Thoracic aorta (tissue), 2 donors: ENCODE measurements around the gene FOXP1. TPM values are rescaled to one million over a fixed set of nuclear protein-coding genes. Genes with fewer than 3 reads are reported as not detected.
A peak's percentile ranks its signal among the peaks of the same experiment; 100 is the strongest.

Source experiments
- ATAC-seq: fragments of 150-250 bp; one replicate; pipeline ENCODE4 v1.8.0; 2017; ENCODE audit warnings: low read depth; ENCODE audit not compliant: insufficient number of reproducible peaks, low FRiP score
- DNase-seq: peaks from one replicate; pipeline ENCODE4 v3.0.0-alpha.2; 2020; ENCODE audit warnings: low spot score
- H3K27ac ChIP-seq, 2 donors: fragments of 200-600 bp; sonication (generic); 1 replicate in 1 of 2; 2 replicates in 1 of 2; pipeline ENCODE4 v1.5.1; 2016; ENCODE audit warnings: mild to moderate bottlenecking in 2 of 2, moderate library complexity in 2 of 2
- H3K27me3 ChIP-seq: fragments of 200-600 bp; sonication (generic); replicated peaks from 2 replicates; pipeline ENCODE4 v1.6.0; 2016; ENCODE audit warnings: mild to moderate bottlenecking; ENCODE audit not compliant: insufficient read depth
- H3K36me3 ChIP-seq: fragments of 200-600 bp; sonication (generic); one replicate; pipeline ENCODE4 v1.5.1; 2016
- H3K4me1 ChIP-seq, 2 donors: fragments of 200-600 bp; sonication (generic); 1 replicate in 1 of 2; 2 replicates in 1 of 2; pipeline versions ENCODE4 v1.5.1 to v1.6.0; 2016; ENCODE audit warnings: low read depth in 2 of 2, mild to moderate bottlenecking in 1 of 2; ENCODE audit not compliant: control insufficient read depth in 1 of 2
- H3K4me3 ChIP-seq: fragments of 200-600 bp; sonication (generic); 2 replicates; pipeline ENCODE4 v1.5.1; 2016; ENCODE audit warnings: mild to moderate bottlenecking
- H3K9me3 ChIP-seq: fragments of 200-600 bp; sonication (generic); 2 replicates; pipeline ENCODE4 v1.5.1; 2016
- total RNA-seq, 2 donors: library from RNA; depleted of rRNA; stranded (reverse); fragments of >200 nt; gene quantifications; one replicate each; pipeline versions ENCODE4 v1.1.0 to v1.2.3, GENCODE V29; 2016
- TF ChIP-seq, protein P1 (sequence below): fragments of 200-600 bp; sonication (generic); IDR thresholded peaks from one replicate; pipeline ENCODE4 v1.5.1; 2019; ENCODE audit warnings: antibody characterized with exemption

Gene FOXP1
- total RNA-seq, 2 donors from 2014 or later, result 176 to 255 TPM

DNA sequence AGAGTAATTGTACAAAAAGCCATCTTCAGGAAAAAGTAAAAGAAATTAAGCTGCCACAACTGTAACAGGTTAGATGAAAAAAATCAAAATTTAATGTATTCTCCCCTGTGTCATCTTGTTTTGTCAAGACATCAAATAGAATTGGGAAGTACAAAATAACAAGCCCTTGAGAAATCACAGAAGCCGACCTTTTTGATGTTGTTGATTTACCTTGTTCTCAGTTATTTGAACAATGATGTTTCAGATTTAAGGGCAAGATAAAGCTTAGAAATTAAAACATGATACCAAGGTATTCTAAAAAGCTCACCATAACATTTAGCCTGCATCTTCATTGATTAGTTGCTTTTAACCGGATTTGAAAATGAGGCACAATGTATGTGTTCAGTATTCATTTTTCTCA, 523.0 kb downstream of the FOXP1 start:
- Histone ChIP-seq H3K4me1 (peaks cover 24 to 60% of the 10 kb centered on the region in 2 donors), H3K4me3 (peak overlapping the region; percentile 74)
- ATAC-seq, result no peak

DNA sequence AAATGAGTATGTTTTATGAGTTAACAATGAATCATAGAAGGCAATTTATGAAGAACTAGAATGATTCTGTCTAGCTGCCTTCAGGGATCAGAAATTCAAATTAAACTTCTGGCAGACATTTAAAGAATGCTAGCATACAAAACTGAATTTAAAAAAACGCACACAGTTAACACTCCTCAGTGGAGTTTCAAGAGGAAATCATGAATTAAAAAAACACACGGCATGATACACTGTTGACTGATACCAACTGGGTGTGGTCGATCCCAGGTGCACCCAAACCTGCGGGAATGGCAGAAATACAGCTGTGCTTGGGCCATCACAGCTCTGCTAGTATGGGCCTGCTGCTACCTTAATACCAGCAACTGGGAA, 526.0 kb downstream of the FOXP1 start:
- H3K4me1 ChIP-seq, result peaks cover 49 to 90% of the 10 kb centered on the region in 2 donors
- no peaks in the 10 kb centered on the region for H3K9me3 ChIP-seq
- no peaks in the 10 kb centered on the region for H3K27me3 ChIP-seq
- H3K4me3 ChIP-seq, result peak overlapping the region; percentile 37
- peak overlapping the region; percentile 91 to 95 for H3K27ac ChIP-seq
- H3K36me3 ChIP-seq, result no peaks in the 10 kb centered on the region
- DNase-seq, result no peak
- ATAC-seq, result no peak
- TF ChIP-seq, protein P1, sequence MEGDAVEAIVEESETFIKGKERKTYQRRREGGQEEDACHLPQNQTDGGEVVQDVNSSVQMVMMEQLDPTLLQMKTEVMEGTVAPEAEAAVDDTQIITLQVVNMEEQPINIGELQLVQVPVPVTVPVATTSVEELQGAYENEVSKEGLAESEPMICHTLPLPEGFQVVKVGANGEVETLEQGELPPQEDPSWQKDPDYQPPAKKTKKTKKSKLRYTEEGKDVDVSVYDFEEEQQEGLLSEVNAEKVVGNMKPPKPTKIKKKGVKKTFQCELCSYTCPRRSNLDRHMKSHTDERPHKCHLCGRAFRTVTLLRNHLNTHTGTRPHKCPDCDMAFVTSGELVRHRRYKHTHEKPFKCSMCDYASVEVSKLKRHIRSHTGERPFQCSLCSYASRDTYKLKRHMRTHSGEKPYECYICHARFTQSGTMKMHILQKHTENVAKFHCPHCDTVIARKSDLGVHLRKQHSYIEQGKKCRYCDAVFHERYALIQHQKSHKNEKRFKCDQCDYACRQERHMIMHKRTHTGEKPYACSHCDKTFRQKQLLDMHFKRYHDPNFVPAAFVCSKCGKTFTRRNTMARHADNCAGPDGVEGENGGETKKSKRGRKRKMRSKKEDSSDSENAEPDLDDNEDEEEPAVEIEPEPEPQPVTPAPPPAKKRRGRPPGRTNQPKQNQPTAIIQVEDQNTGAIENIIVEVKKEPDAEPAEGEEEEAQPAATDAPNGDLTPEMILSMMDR, result no peak

More for the DNA sequence above, 523.0 kb downstream of the FOXP1 start:
- Histone ChIP-seq H3K36me3 (no peaks in the 10 kb centered on the region), H3K9me3 (no peaks in the 10 kb centered on the region), H3K27ac (peak overlapping the region; percentile 91 to 95), H3K27me3 (no peaks in the 10 kb centered on the region)
- no peak for DNase-seq
- TF ChIP-seq, protein P1, result no peak

DNA sequence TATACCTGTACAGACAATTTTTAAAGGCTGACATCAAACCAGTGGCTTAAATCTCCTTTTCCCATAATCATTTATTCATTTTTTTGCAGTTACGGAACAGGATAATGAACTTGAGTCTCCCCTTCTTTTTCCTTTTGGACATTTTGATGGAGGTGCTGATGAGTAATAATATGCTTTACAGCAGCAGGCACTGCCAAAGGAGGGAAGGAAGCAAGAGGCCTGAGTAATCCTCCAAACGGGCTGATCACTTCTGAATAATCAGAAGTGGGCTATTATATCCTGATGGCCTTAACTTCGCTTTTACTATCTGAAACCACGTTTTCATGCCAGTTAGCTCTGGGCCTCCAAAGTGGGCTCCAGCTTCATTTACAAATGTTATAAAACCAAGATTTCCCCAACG, 527.2 kb downstream of the FOXP1 start:
- H3K36me3 ChIP-seq, result no peaks in the 10 kb centered on the region
- H3K4me1 ChIP-seq, result peaks cover 51 to 97% of the 10 kb centered on the region in 2 donors
- H3K27me3 ChIP-seq, result no peaks in the 10 kb centered on the region
- no peaks in the 10 kb centered on the region for H3K9me3 ChIP-seq
- H3K4me3 ChIP-seq, result peak overlapping the region; percentile 58
- H3K27ac ChIP-seq, result peak overlapping the region; percentile 70 to 91
- ATAC-seq, result no peak
- DNase-seq, result no peak
- TF ChIP-seq, protein P1, result no peak

DNA sequence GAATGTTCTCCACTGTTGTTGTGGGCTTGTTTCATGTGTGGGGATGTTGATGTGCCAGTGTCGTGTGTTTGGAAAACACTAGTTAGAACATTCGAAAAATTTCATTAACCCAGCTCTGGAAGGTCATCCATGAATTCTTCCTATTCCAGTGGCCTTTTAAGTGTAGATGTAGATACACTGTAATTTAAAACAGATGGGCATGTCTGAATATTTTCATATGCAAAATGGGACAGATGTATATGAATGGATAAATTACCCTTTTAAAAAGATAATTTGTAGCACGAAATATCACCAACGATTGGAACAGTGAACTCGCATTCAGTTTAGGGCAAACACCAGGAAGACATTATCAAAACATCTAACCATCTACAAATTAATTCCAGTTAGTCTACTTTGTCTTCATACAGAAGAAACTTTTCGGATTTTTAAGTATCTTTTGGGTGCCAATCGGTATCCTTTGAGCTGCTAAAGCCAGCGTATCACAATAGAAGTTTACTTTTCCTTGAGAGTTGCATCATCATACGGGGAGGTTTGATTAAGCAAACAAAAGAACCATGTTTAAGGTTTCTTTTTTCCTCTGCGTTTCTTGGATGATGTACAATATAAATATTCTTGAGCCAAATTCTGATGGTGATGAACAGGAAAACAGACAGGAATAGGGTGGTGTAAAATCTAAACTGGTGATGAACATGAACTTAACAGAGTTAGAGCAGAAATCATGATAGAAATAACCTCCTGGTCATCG, 528.1 kb downstream of the FOXP1 start:
- DNase-seq, result no peak
- TF ChIP-seq, protein P1, result no peak

DNA sequence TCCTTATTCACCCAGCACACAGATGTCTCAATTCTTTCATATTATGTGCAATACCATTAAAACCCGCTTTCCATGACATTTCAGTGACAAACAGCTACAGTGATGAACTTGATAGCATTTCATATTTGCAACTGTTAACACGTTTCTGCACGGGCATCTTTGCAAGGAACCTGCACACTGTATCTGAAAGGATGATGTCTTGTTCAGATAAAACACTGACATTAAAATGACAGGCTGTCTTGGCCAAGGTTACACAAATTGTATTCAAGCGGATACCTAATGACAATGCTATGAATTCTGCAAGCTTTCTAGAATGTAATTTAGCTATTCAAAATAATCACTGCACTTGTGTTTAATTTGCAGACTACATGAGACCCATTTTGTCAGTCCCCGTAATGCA, 529.2 kb downstream of the FOXP1 start:
- H3K4me1 ChIP-seq, result peaks cover 62 to 98% of the 10 kb centered on the region in 2 donors
- H3K27me3 ChIP-seq, result no peaks in the 10 kb centered on the region
- ATAC-seq, result no peak
- no peak overlapping the region for H3K4me3 ChIP-seq
- TF ChIP-seq, protein P1, result no peak
- no peak for DNase-seq
- no peaks in the 10 kb centered on the region for H3K9me3 ChIP-seq
- no peaks in the 10 kb centered on the region for H3K36me3 ChIP-seq
- peak overlapping the region in 1 of 2 donors; percentile 18 for H3K27ac ChIP-seq

More for the DNA sequence above, 528.1 kb downstream of the FOXP1 start:
- Histone ChIP-seq H3K9me3 (no peaks in the 10 kb centered on the region), H3K4me1 (peaks cover 59 to 98% of the 10 kb centered on the region in 2 donors), H3K4me3 (peak overlapping the region; percentile 58), H3K36me3 (no peaks in the 10 kb centered on the region), H3K27ac (peak overlapping the region; percentile 70 to 91), H3K27me3 (no peaks in the 10 kb centered on the region)
- no peak for ATAC-seq
